Measurements from ENCODE around the gene RNF207.

Gene RNF207

GRCh38 chr1:6181347-6181770, 24.6 kb upstream of the RNF207 start:
- Mint-ChIP-seq H3K9me3 (no peaks in the 10 kb centered on the region), H3K27ac (no peak overlapping the region), H3K36me3 (ENCODE audit: low read depth) (peaks cover 22% of the 10 kb centered on the region), H3K27me3 (peaks cover 38% of the 10 kb centered on the region), H3K4me1 (peaks cover 46% of the 10 kb centered on the region), H3K4me3 (peak overlapping the region; percentile 38)
- DNase-seq (no peak), ATAC-seq (no peak)

DNA sequence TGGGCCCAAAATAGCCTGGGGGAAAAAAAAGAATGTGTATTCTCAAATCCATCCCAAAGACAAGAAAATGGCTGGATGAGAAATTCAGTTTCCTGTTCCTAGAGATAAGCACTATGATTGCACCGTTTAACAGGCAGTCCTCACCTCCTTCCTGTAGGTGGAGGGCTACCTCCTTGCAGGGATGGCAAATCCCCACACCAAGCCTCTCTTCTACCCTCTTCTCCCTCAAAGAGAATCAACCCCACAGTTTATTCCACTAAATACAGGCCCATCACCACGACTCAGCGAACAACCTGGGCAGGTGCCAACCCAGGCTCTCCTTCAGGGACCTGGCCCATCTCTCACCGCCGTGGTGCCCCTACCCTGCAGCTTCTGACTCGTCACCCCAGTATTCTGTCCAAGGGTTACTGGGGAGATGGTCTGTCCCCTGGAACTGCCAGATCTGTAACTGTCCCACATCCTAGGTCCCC, 22.4 kb upstream of the RNF207 start:
- H3K9me3 Mint-ChIP-seq: no peaks in the 10 kb centered on the region
- DNase-seq (no peak), ATAC-seq (peak; percentile 12)
- peaks cover 21% of the 10 kb centered on the region for H3K27me3 Mint-ChIP-seq
- H3K4me1 Mint-ChIP-seq: peaks cover 56% of the 10 kb centered on the region
- H3K27ac Mint-ChIP-seq: no peak overlapping the region
- peaks cover 39% of the 10 kb centered on the region for H3K36me3 Mint-ChIP-seq (ENCODE audit: low read depth)
- no peak overlapping the region for H3K4me3 Mint-ChIP-seq

DNA sequence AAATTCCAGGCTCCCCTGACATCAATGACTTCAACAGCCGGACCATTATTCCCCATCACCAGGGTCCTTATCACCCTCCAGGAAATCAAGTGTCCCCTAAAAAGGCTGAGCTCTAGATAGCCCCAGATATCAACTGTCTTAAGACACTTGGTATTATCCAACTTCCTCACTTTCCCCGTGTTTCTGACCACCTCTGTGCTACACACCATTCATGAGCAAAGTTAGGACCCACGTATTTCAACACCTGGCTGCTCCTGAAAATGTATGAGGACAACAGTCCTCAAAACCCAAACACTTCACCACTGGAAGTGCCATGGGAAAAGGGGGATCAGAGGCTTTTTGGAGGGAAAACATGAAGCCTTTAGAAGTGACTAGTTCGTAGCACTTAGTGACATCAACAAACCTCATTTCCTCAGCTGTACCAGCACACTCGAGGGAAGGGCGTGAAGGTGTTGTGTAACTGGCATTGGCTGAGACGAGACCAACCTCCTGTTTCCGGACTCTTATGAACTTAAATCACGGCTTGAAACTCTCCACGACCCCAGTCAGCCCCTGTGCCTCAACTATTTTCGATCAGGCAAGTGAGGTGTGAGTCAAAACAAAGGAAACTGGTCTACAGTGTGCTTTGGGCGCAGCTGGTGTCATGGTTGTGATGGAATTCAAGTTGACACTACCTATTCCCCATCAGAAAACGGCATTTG, 21.7 kb upstream of the RNF207 start:
- H3K27me3 Mint-ChIP-seq: peaks cover 15% of the 10 kb centered on the region
- H3K36me3 Mint-ChIP-seq (ENCODE audit: low read depth): peaks cover 46% of the 10 kb centered on the region
- no peak for ATAC-seq
- peaks cover 55% of the 10 kb centered on the region for H3K4me1 Mint-ChIP-seq
- no peaks in the 10 kb centered on the region for H3K9me3 Mint-ChIP-seq
- no peak overlapping the region for H3K4me3 Mint-ChIP-seq
- H3K27ac Mint-ChIP-seq: peak overlapping the region; percentile 18
- DNase-seq: no peak

GRCh38 chr1:6185151-6185550, 20.8 kb upstream of the RNF207 start:
- peaks cover 59% of the 10 kb centered on the region for H3K4me1 Mint-ChIP-seq
- H3K27me3 Mint-ChIP-seq: peaks cover 15% of the 10 kb centered on the region
- DNase-seq (no peak), ATAC-seq (no peak)
- H3K4me3 Mint-ChIP-seq: no peak overlapping the region
- no peaks in the 10 kb centered on the region for H3K9me3 Mint-ChIP-seq
- H3K27ac Mint-ChIP-seq: peak overlapping the region; percentile 33
- H3K36me3 Mint-ChIP-seq (ENCODE audit: low read depth): peaks cover 53% of the 10 kb centered on the region

DNA sequence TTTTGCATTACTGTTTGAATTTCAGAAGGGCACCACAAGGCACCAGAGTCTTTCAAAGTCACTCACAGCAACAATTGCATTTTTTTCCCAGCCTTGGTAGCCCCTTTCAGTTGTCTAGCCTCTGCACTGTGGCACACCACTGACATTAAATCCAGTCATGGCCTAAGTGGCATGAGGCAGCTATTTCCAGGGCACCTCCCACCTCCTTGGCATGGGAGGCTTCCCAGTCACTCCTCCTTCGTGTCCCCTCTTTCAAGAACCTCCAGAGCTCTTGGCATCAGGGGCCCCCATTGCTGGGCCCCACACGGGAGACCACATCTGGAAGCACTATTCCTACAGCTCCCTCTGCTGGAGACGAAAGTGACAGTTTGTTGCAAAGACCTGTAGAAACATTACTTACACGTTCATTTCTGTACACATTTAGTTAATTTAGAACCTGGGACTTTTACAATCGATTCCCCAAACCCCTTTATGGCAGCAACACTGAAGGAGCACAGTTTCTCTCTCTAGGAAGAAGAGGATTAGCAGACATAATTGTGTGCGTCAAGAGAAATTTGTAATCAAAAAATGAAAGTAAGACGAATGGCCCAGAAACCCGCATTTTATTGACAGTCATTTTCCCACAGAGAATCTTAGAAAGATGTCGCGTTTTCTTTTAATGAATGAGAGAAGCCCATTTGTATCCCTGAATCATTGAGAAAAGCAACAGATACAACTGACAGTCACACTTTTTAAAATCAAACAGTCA, 20.1 kb upstream of the RNF207 start:
- Mint-ChIP-seq H3K4me3 (no peak overlapping the region), H3K4me1 (peaks cover 61% of the 10 kb centered on the region), H3K36me3 (ENCODE audit: low read depth) (peaks cover 59% of the 10 kb centered on the region), H3K9me3 (no peaks in the 10 kb centered on the region), H3K27me3 (peaks cover 12% of the 10 kb centered on the region), H3K27ac (no peak overlapping the region)
- DNase-seq: peak; percentile 25
- ATAC-seq: no peak

GRCh38 chr1:6188466-6188865, 17.5 kb upstream of the RNF207 start:
- DNase-seq (no peak), ATAC-seq (no peak)
- peak overlapping the region; percentile 11 for H3K27ac Mint-ChIP-seq
- peaks cover 57% of the 10 kb centered on the region for H3K4me1 Mint-ChIP-seq
- peaks cover 73% of the 10 kb centered on the region for H3K36me3 Mint-ChIP-seq (ENCODE audit: low read depth)
- H3K27me3 Mint-ChIP-seq: no peaks in the 10 kb centered on the region
- no peaks in the 10 kb centered on the region for H3K9me3 Mint-ChIP-seq
- H3K4me3 Mint-ChIP-seq: no peak overlapping the region

DNA sequence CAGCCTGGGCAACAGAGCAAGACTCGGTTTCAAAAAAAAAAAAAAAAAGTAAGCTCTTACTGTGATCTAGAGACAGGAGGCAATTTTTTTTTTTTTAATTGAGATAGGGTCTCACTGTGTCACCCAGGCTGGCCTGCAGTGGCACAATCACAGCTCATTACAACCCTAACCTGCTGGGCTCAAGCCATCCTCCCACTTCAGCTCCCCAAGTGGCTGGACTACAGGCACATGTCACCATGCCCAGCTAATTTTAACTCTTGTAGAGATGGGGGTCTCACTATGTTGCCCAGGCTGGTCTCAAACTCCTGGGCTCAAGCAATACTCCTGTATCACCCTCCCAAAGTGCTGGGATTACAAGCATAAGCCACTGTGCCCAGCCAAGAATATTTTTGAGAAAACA, 14.0 kb upstream of the RNF207 start:
- no peaks in the 10 kb centered on the region for H3K9me3 Mint-ChIP-seq
- H3K36me3 Mint-ChIP-seq (ENCODE audit: low read depth): peaks cover 71% of the 10 kb centered on the region
- DNase-seq: no peak

GRCh38 chr1:6197746-6198427, 8.0 kb upstream of the RNF207 start:
- H3K4me1 Mint-ChIP-seq: peaks cover 48% of the 10 kb centered on the region
- H3K4me3 Mint-ChIP-seq: peak overlapping the region; percentile 93
- DNase-seq: peak; percentile 35
- no peaks in the 10 kb centered on the region for H3K9me3 Mint-ChIP-seq
- peak; percentile 63 for ATAC-seq
- H3K27ac Mint-ChIP-seq: peak overlapping the region; percentile 95
- no peaks in the 10 kb centered on the region for H3K27me3 Mint-ChIP-seq
- H3K36me3 Mint-ChIP-seq (ENCODE audit: low read depth): peaks cover 46% of the 10 kb centered on the region

More for the DNA sequence above, 14.0 kb upstream of the RNF207 start:
- H3K27me3 Mint-ChIP-seq: no peaks in the 10 kb centered on the region
- no peak overlapping the region for H3K27ac Mint-ChIP-seq
- no peak for ATAC-seq
- no peak overlapping the region for H3K4me3 Mint-ChIP-seq
- H3K4me1 Mint-ChIP-seq: peaks cover 40% of the 10 kb centered on the region

GRCh38 chr1:6198646-6199297, 7.1 kb upstream of the RNF207 start:
- H3K27ac Mint-ChIP-seq: peak overlapping the region; percentile 95
- peaks cover 38% of the 10 kb centered on the region for H3K36me3 Mint-ChIP-seq (ENCODE audit: low read depth)
- peaks cover 45% of the 10 kb centered on the region for H3K4me1 Mint-ChIP-seq
- H3K4me3 Mint-ChIP-seq: peak overlapping the region; percentile 93
- peak; percentile 1 for ATAC-seq
- H3K9me3 Mint-ChIP-seq: no peaks in the 10 kb centered on the region
- no peaks in the 10 kb centered on the region for H3K27me3 Mint-ChIP-seq
- peak; percentile 36 for DNase-seq

- DNase-seq (peak; percentile 97), ATAC-seq (peak; percentile 96)
- H3K9me3 Mint-ChIP-seq: no peaks in the 10 kb centered on the region
- H3K4me1 Mint-ChIP-seq: peaks cover 45% of the 10 kb centered on the region
- peak within 1 kb of the TSS; percentile 93 for H3K4me3 Mint-ChIP-seq
- H3K36me3 Mint-ChIP-seq (ENCODE audit: low read depth): peaks cover 33% of the 10 kb centered on the region
- no peaks in the 10 kb centered on the region for H3K27me3 Mint-ChIP-seq
- peak within 1 kb of the TSS; percentile 95 for H3K27ac Mint-ChIP-seq
Measured at GRCh38 chr1:6199298-6200187, 6.4 kb upstream of the RNF207 start, which contains the start of gene RPL22. Gene RPL22 (minus strand): TSS chr1:6199595. CDS start chr1:6199573, 22 bp downstream.

- ATAC-seq (no peak), DNase-seq (no peak)
- Mint-ChIP-seq H3K9me3 (no peaks in the 10 kb centered on the region), H3K4me1 (peaks cover 45% of the 10 kb centered on the region), H3K4me3 (peak overlapping the region; percentile 93), H3K27ac (peak overlapping the region; percentile 95), H3K36me3 (ENCODE audit: low read depth) (peaks cover 31% of the 10 kb centered on the region), H3K27me3 (no peaks in the 10 kb centered on the region)
Measured at GRCh38 chr1:6200188-6200809, 5.6 kb upstream of the RNF207 start.

GRCh38 chr1:6202256-6202655, 3.7 kb upstream of the RNF207 start:
- no peak overlapping the region for H3K4me3 Mint-ChIP-seq
- ATAC-seq (no peak), DNase-seq (no peak)
- no peak overlapping the region for H3K27ac Mint-ChIP-seq
- H3K36me3 Mint-ChIP-seq (ENCODE audit: low read depth): peaks cover 15% of the 10 kb centered on the region
- no peaks in the 10 kb centered on the region for H3K9me3 Mint-ChIP-seq
- peaks cover 34% of the 10 kb centered on the region for H3K4me1 Mint-ChIP-seq
- H3K27me3 Mint-ChIP-seq: peaks cover 4% of the 10 kb centered on the region

GRCh38 chr1:6206520-6206855, 569 bp downstream of the RNF207 start:
- Mint-ChIP-seq H3K9me3 (no peaks in the 10 kb centered on the region), H3K4me1 (peaks cover 5% of the 10 kb centered on the region), H3K36me3 (ENCODE audit: low read depth) (no peaks in the 10 kb centered on the region), H3K4me3 (peak overlapping the region; percentile 58), H3K27ac (no peak overlapping the region), H3K27me3 (peaks cover 16% of the 10 kb centered on the region)
- ATAC-seq (peak; percentile 12), DNase-seq (no peak)
